Activated CD4-positive, alpha-beta T cell treated with anti-CD3 and anti-CD28 coated beads, Interleukin-2, amount 50 U/mL, for 4 hours (primary cell): ENCODE measurements around the gene CCL15.
A peak's percentile ranks its signal among the peaks of the same experiment; 100 is the strongest.

Experiments used
- DNase-seq, 2 experiments: peaks; one replicate each; pipeline ENCODE4 v3.0.0-alpha.2; 2020

Gene CCL15

GRCh38 chr17:35991075-35991474, 10.3 kb downstream of the CCL15 start:
- no peak for DNase-seq

GRCh38 chr17:35988164-35988563, 13.2 kb downstream of the CCL15 start:
- DNase-seq, result no peak

- DNase-seq, result no peak
These were observed 14.7 kb downstream of the CCL15 start, which contains the start of gene CCL14 for GRCh38 chr17:35986643-35987042. Gene CCL14, minus strand, starts transcription at chr17:35986729. Its CDS starts 80 bp downstream, at chr17:35986649.

DNA sequence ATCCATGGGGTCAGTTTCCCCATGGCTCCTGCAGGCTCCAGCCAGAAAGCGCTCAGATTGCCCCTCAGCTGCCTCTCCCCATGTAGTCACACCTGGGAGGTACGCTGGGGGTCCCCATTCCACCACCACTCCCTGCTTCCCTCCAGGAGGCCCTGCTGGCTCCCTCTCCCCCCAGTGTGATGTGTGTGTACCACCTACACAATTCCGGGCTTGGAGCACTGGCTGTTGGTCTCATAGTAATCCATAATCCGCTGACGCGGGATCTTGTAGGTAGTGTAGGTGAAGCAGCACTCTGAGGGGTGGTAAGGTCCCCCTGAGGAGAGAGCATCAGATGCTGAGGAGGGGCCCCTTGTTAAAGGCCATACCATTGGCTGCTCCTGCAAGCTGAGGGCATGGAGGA, 17.2 kb downstream of the CCL15 start:
- DNase-seq, result no peak

GRCh38 chr17:35982409-35983191, 18.8 kb downstream of the CCL15 start:
- DNase-seq, result no peak

DNA sequence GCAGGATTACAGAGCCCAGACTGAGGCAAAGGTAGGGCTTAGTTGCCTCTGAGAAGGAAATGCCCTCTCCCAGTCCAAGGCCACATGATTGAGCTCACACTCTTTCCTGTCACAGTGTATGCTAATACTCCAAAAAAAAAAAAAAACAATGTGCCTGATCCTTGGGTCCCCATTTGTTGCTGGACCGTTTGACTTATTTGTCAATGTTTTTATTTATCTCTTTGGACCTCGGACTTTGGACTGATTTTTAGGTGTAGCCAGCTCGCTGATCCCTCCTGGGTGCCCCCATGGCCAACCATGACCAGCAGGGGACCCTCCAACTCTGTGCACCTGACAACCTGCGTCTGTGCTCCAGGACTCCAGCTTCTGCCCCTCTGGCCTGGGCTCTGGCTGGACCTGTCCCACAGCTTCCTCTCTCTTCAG, 19.4 kb downstream of the CCL15 start:
- DNase-seq, result no peak

GRCh38 chr17:35981246-35981645, 20.1 kb downstream of the CCL15 start, which contains the start of gene CCL16:
Gene CCL16, minus strand, starts transcription at chr17:35981497. Its CDS starts 77 bp downstream, at chr17:35981420.
- DNase-seq, result no peak

DNA sequence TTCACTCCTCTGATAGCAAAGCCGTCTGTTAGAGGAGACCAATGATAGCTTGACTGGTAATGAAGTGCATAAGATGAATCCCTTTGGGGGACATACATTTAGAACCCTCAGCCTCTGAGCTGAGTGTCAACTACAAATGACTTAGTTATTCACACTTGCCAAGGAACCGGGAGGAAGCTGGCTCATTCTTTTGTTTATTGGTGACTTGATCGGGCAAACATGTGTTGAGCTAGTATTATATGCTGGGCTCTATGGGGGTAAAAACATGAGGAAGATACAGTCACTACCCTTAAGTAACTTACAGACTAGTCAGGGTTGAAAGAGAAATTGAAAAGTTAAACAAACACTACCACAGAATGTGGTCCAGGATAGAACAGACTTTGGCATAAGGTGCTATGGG, 23.0 kb downstream of the CCL15 start:
- no peak for DNase-seq

DNA sequence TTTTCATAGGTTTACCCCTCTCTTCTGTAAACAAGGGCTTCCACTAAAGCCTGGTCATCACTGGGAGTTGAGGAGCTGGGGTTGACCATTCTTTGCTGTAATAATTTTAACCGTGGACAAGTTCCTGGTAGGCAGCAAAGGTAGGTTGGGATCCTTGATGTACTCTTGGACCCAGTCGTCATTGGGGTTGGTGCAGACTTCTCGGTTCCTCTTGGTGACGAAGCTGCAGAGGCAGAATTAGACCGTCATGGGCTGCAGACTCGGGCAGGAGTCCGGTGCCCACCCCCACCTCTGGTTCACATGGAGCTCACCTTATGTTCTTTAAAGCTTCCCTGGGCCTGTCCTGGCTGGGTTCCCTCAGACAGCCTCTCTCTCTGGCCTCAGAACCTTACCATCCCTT, 23.8 kb downstream of the CCL15 start:
- DNase-seq, result no peak

GRCh38 chr17:35973333-35974260, 27.8 kb downstream of the CCL15 start:
- no peak for DNase-seq

GRCh38 chr17:35972945-35973332, 28.4 kb downstream of the CCL15 start:
- DNase-seq, result no peak

DNA sequence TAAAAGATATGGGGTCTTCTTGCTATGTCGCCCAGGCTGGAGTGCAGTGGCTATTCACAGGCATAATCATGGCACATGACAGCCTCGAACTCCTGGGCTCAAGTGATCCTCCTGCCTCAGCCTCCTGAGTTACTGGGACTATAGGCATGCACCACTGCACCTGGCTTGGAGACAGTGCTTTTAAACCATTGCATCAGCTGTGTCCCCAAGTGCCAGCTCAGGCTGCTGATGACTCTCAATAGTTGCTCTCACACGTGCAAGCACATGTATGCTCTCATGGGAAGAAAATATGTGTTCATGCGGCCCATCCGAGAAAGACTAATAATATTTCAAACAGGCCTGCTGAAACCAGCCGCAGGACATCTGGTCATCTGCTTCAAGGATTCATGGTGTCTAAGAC, 28.8 kb downstream of the CCL15 start:
- no peak for DNase-seq

DNA sequence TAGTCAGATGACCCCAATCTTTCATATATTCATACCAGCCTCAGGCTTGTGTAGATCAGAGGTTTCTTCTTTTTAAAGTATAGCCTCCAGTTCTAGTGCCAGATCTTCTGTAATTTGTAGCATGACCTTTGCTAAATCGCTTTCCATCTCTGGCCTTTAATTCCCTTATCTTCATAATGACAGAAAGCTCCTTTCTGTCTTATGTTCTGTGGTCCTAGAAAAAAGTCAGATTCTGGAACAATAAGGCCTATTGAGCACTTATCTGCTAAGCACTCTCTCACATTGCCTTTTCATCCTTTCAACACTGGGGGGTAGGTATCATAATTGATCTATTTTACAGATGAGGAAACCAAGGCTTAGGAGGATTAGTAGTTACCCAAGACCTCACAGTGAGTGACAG, 29.3 kb downstream of the CCL15 start:
- DNase-seq, result no peak

GRCh38 chr17:35969558-35970380, 31.6 kb downstream of the CCL15 start:
- peak; percentile 57 to 63 for DNase-seq

- no peak for DNase-seq
These were observed 32.8 kb downstream of the CCL15 start for GRCh38 chr17:35968520-35969054.

- DNase-seq, result no peak
These were observed 36.1 kb downstream of the CCL15 start for GRCh38 chr17:35965272-35965671.

DNA sequence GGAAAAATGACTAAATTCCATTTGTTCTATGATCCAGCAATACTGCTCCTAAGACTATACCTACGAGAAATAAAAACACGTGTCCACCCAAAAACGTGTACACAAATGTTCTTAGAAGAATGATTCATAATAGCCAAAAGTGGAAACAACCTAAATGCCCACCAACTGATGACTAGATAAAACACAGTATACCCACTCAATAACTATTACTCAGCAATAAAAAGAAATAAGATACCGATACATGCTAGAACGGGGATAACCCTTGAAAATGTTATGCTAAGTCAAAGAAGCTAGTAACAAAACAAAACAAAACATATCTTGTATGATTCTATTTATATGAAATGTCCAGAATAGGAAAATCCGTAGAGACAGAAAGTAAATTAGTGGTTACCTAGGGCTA, 37.7 kb downstream of the CCL15 start:
- no peak for DNase-seq

GRCh38 chr17:35953720-35954119, 47.6 kb downstream of the CCL15 start:
- DNase-seq, result no peak

GRCh38 chr17:35949401-35949800, 52.0 kb downstream of the CCL15 start:
- DNase-seq, result no peak

GRCh38 chr17:35948092-35948491, 53.3 kb downstream of the CCL15 start:
- no peak for DNase-seq
